HL-60/S4 (cell line): ENCODE results near the gene CLDN18.

Source experiments
- in situ Hi-C: fragments of 300-500 bp; cut with MboI; formaldehyde crosslinking; loops from 2 replicates; pipeline ENCODE4 v1.14.3; 2022; ENCODE audit warnings: low sequenced_read_pairs

Gene CLDN18

GRCh38 chr3:138059261-138059660 lies 49.3 kb downstream of the CLDN18 start:
- in situ Hi-C loops, result loop anchor here (25.0 kb wide), 1 partner anchor 353 kb away; no protein-coding TSS in a partner anchor

- in situ Hi-C loops, result loop anchor here (25.0 kb wide), 1 partner anchor 352 kb away; no protein-coding TSS in a partner anchor
These were observed 50.8 kb downstream of the CLDN18 start for GRCh38 chr3:138060792-138061191.

GRCh38 chr3:138062037-138062436 lies 52.1 kb downstream of the CLDN18 start:
- in situ Hi-C loops, result loop anchor here (25.0 kb wide), 1 partner anchor 350 kb away; no protein-coding TSS in a partner anchor

GRCh38 chr3:138062626-138063025 lies 52.7 kb downstream of the CLDN18 start:
- in situ Hi-C loops, result loop anchor here (25.0 kb wide), 1 partner anchor 350 kb away; no protein-coding TSS in a partner anchor

GRCh38 chr3:138063416-138063815 lies 53.5 kb downstream of the CLDN18 start:
- in situ Hi-C loops, result loop anchor here (25.0 kb wide), 1 partner anchor 349 kb away; no protein-coding TSS in a partner anchor

- in situ Hi-C loops, result loop anchor here (25.0 kb wide), 1 partner anchor 346 kb away; no protein-coding TSS in a partner anchor
These were observed 56.0 kb downstream of the CLDN18 start for GRCh38 chr3:138065949-138066348.

- in situ Hi-C loops, result loop anchor here (25.0 kb wide), 1 partner anchor 346 kb away; no protein-coding TSS in a partner anchor
These were observed 56.4 kb downstream of the CLDN18 start for GRCh38 chr3:138066383-138066782.

- in situ Hi-C loops, result loop anchor here (25.0 kb wide), 1 partner anchor 345 kb away; no protein-coding TSS in a partner anchor
These were observed 57.0 kb downstream of the CLDN18 start for GRCh38 chr3:138066972-138067371.

- in situ Hi-C loops, result loop anchor here (25.0 kb wide), 1 partner anchor 344 kb away; no protein-coding TSS in a partner anchor
These were observed 58.1 kb downstream of the CLDN18 start for GRCh38 chr3:138068046-138068445.

- in situ Hi-C loops, result loop anchor here (25.0 kb wide), 1 partner anchor 344 kb away; no protein-coding TSS in a partner anchor
These were observed 58.7 kb downstream of the CLDN18 start for GRCh38 chr3:138068579-138069174.

GRCh38 chr3:138070006-138070405 lies 60.0 kb downstream of the CLDN18 start:
- in situ Hi-C loops, result loop anchor here (25.0 kb wide), 1 partner anchor 342 kb away; no protein-coding TSS in a partner anchor

GRCh38 chr3:138072796-138073195 lies 62.8 kb downstream of the CLDN18 start:
- in situ Hi-C loops, result loop anchor here (25.0 kb wide), 1 partner anchor 340 kb away; no protein-coding TSS in a partner anchor

GRCh38 chr3:138078096-138078495 lies 68.1 kb downstream of the CLDN18 start:
- in situ Hi-C loops, result loop anchor here (25.0 kb wide), 1 partner anchor 859 kb away; the partner anchor contains the start of genes FOXL2 and FOXL2NB

- in situ Hi-C loops, result loop anchor here (25.0 kb wide), 1 partner anchor 858 kb away; the partner anchor contains the start of genes FOXL2 and FOXL2NB
These were observed 69.0 kb downstream of the CLDN18 start for GRCh38 chr3:138078901-138079344.

- in situ Hi-C loops, result loop anchor here (25.0 kb wide), 1 partner anchor 857 kb away; the partner anchor contains the start of genes FOXL2 and FOXL2NB
These were observed 69.9 kb downstream of the CLDN18 start for GRCh38 chr3:138079901-138080300.

- in situ Hi-C loops, result loop anchor here (25.0 kb wide), 1 partner anchor 856 kb away; the partner anchor contains the start of genes FOXL2 and FOXL2NB
These were observed 71.6 kb downstream of the CLDN18 start for GRCh38 chr3:138081371-138082084.

- in situ Hi-C loops, result loop anchor here (25.0 kb wide), 1 partner anchor 855 kb away; the partner anchor contains the start of genes FOXL2 and FOXL2NB
These were observed 72.4 kb downstream of the CLDN18 start for GRCh38 chr3:138082085-138082991.

GRCh38 chr3:138082992-138083386 lies 73.0 kb downstream of the CLDN18 start:
- in situ Hi-C loops, result loop anchor here (25.0 kb wide), 1 partner anchor 854 kb away; the partner anchor contains the start of genes FOXL2 and FOXL2NB
